BJ (cell line): ENCODE data around the gene CD27. TPM values are rescaled to one million over a fixed set of nuclear protein-coding genes. Genes with fewer than 3 reads are reported as not detected.
"Not testable (repeated sequence)": the region's sequence is repeated elsewhere in the genome, so short reads cannot be mapped to it uniquely, and the experiment has no call there.

Experiments
- CTCF ChIA-PET: fragments of 350-600 bp; formaldehyde crosslinking; extraction: SDS; loops from one replicate; lab custom pipeline; 2021; ENCODE audit warnings: antibody characterized with exemption, inconsistent platforms; lab: Yijun Ruan, JAX
- POLR2A ChIA-PET: fragments of 300-600 bp; sonication (Branson Sonifier 250); formaldehyde crosslinking; extraction: SDS; loops from one replicate; lab custom pipeline; 2021; ENCODE audit warnings: antibody characterized with exemption; lab: Charles Lee
- DNase-seq: peaks from one replicate; pipeline ENCODE4 v3.0.0-alpha.2; 2011; ENCODE audit warnings: low read depth
- H3K27me3 ChIP-seq: 2 replicates; pipeline ENCODE4 v1.6.0; 2011; ENCODE audit warnings: low read length; ENCODE audit not compliant: control insufficient read depth, insufficient read depth
- H3K36me3 ChIP-seq: 2 replicates; pipeline ENCODE4 v1.5.1; 2011; ENCODE audit warnings: low read length; ENCODE audit not compliant: control insufficient read depth, insufficient read depth
- H3K4me3 ChIP-seq: 2 replicates; pipeline ENCODE4 v1.5.1; 2011; ENCODE audit warnings: low read depth, mild to moderate bottlenecking, control low read depth, low read length
- CTCF ChIP-seq: IDR thresholded peaks from 2 replicates; pipeline ENCODE4 v1.5.1; 2011; ENCODE audit warnings: low read depth, mild to moderate bottlenecking, control low read depth, inconsistent platforms, low read length, moderate library complexity; ENCODE audit not compliant: insufficient read depth
- polyA plus RNA-seq: library from polyadenylated mRNA; depleted of rRNA; stranded (reverse); fragments of >200 nt; gene quantifications from 2 replicates; pipeline ENCODE4 v1.2.3, GENCODE V29; 2011

CD27 gene
- polyA plus RNA-seq, 1 experiment: 0.15 TPM

- POLR2A ChIA-PET: no interaction called here
- CTCF ChIA-PET: no interaction called here
- no peak for DNase-seq
These were observed 27.7 kb downstream of the CD27 start for GRCh38 chr12:6472491-6472890.

GRCh38 chr12:6475233-6475975 is 30.6 kb downstream of the CD27 start:
- H3K27me3 ChIP-seq, H3K4me3 ChIP-seq, DNase-seq, H3K36me3 ChIP-seq, POLR2A ChIA-PET, CTCF ChIA-PET: not testable (repeated sequence)

More at GRCh38 chr12:6472491-6472890, 27.7 kb downstream of the CD27 start:
- TF ChIP-seq CTCF: no peak
- no peaks in the 10 kb centered on the region for H3K27me3 ChIP-seq
- H3K4me3 ChIP-seq: no peak overlapping the region
- no peaks in the 10 kb centered on the region for H3K36me3 ChIP-seq

GRCh38 chr12:6476489-6476888 is 31.7 kb downstream of the CD27 start:
- POLR2A ChIA-PET: no interaction called here
- DNase-seq: peak; percentile 87
- TF ChIP-seq CTCF: no peak
- CTCF ChIA-PET: no interaction called here
- Histone ChIP-seq H3K36me3 (no peaks in the 10 kb centered on the region), H3K27me3 (no peaks in the 10 kb centered on the region), H3K4me3 (no peak overlapping the region)

- H3K27me3 ChIP-seq, DNase-seq, H3K36me3 ChIP-seq, H3K4me3 ChIP-seq, POLR2A ChIA-PET: not testable (repeated sequence)
- CTCF ChIA-PET: interaction anchor here (1.1 kb wide), 2 partner anchors 12 to 59 kb away, joined by 3 read pairs; no protein-coding TSS in a partner anchor
These were observed 33.0 kb downstream of the CD27 start for GRCh38 chr12:6477601-6478377.

GRCh38 chr12:6478416-6478815 is 33.7 kb downstream of the CD27 start:
- DNase-seq: peak; percentile 33

More at GRCh38 chr12:6478416-6478815, 33.7 kb downstream of the CD27 start:
- POLR2A ChIA-PET: no interaction called here
- H3K36me3 ChIP-seq: no peaks in the 10 kb centered on the region
- CTCF ChIA-PET: interaction anchor here (1.1 to 1.5 kb wide), 3 partner anchors 11 to 59 kb away, joined by 3 read pairs; no protein-coding TSS in a partner anchor
- no peak for TF ChIP-seq CTCF
- no peaks in the 10 kb centered on the region for H3K27me3 ChIP-seq
- H3K4me3 ChIP-seq: no peak overlapping the region
